Left hindlimb (tissue), 1 donor: ENCODE results near the gene PLEKHM3.
"Not testable (repeated sequence)": the region's sequence is repeated elsewhere in the genome, so short reads cannot be mapped to it uniquely, and the experiment has no call there.

Source experiments
- DNase-seq: peaks from one replicate; pipeline ENCODE4 v3.0.0-alpha.2; 2018

Gene PLEKHM3

DNA sequence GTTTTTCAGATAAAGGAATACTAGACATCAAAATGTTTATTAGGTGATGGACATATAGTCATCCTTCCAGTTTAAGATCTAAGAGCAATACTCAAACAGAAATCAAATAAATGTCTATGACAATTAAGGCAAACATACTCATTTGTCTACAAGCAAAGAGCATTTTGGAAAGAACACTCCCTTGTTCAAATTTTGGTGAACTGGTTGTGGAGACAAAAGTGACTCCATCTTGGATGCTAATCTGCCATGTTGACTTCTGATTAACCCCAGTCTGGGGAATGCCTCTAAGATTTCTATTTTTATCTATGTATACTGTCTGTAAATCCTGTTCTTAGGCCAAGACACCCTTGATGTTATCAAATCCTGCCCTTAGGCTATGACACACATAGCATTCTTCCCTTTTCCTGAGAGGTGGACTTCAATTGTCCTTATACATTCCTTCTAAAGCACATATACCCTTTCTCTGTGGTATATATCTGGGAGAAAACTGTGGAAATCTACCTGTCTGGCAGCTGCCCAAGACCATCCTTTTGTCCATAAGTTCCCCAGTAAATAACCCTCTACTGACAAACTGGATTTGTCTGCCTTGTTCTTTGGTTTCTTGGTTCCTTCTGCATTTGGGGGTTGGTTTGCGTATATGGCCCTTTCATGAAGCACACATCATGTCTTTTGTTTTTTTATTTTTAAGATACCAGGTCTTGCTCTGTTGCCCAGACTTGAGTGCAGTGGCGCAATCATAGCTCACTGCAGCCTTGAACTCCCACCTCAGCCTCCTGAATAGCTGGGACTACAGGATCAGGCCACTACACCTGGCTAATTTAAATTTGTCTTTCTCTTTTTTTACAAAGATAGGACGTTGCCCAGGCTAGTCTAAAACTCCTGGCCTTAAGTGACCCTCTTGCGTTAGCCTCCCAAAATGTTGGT lies 12.5 kb upstream of the PLEKHM3 start:
- DNase-seq, result no peak

DNA sequence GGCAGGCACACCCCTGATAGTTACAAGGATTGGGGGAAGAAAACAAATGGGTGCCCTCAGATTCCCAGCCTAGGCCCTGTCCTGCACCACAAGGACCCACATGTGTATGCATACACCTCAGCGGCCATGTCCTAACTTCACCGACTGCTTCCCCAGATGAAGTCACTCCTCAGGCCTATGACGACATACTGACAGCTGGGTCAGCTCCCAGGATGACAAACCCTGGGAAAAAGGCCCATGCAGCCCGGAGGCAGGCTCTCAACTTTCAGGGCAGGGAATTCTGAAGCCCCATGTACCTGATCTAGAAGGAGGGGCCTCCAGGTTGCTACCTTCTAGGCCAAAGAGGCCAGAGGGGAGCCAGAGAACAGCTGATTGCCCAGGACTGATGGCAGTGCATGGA lies 11.0 kb upstream of the PLEKHM3 start:
- no peak for DNase-seq

DNA sequence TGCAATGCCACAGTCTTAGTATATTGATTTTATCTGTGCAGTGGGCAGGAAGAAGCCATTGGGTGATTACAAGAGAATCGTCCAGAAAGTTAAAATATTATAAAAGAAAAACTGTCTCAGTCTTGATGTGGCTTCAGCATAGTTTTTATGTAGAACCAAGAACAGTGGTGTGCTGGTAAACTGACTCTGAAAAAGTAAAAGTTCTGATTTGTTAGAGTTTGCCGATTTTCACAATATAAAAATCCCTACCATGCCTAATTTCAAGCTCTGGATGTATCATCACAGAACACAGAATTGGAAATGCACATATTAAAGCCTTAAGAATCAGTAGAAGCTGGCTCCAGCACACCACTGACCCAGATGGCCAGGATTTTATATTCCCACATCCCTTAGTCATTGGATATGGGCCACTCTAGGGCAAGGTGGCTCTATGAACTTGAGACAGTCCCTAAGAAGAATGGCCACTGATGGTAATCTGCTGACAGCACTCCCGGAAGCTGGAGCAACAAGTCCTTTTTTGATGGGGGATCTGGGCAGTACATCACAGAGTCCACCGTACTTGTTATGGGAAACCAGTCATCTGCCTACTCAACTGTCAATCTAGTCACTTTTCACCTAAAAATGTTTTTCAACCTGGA lies 9.3 kb upstream of the PLEKHM3 start:
- no peak for DNase-seq

DNA sequence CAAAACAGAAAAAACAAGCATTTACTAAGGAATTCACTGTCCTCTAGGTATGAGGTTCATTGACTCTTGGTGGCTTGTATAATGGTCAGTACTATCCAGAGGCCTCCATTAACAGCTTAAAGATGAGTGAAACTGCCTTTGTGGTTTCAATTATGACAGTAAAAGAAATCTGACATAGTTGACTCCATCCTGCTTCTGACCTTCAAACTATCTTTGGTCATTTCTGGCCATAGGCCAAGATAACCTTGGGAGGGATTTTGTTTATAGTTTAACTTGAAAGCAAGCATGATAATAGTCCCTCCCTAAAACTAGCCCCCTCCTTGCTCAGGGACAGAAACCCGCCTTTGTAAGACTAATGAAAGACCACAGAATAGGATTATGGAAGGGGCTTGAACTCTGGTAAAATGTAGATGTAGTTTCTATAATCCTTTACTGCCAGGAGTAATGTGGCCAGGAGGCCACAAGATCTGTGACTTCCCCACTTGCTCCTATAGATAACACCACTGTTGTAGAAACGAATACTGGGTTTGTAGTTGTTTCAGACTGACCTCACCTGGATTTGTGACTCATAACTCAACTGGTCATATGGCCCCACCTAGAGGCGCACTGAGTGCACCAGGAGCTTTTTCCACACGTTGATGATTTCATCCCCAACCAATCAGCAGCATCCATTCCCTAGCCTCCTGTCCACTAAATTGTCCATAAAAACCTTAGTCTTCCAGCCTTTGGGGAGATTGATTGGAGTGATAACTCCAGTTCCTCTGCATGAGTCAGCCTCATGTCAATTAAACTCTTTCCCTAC lies 8.6 kb upstream of the PLEKHM3 start:
- no peak for DNase-seq

DNA sequence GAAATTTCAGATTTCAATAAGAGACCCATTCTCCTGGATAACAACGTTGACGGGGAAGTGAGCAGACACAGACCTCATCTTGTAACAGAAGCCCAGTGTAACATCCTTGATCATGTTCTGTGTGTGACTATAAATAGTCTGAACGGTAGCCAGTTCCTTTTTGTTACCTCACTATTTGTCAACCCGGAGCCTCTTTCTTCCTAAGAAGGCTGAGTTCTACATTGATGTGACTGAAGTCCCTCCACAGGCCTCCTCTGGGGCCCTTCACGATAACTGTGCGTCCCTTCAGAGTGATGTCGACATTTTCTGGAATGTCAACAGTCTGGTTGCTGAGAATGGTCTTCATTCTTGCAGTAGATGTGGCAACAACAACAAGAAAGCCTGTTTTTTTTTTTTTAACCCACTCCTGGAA lies 6.3 kb upstream of the PLEKHM3 start:
- DNase-seq, result no peak

DNA sequence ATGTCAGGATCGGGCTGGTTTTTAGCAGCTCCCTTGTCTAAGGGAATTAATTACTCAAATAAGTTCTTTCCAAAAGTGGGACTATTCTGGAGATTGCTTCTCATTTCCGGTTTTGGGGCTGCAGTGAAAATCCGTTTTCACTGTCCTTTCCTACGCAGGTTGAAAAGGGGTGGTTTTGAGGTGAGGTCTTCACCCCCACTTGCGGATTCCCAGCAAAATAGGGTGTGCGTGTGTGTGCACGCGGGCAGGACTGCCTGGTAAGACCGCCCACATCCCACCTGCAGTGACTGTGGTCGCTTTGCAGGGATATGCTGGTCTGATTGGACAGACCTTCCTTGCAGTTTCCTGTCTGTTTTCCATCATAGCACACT lies 472 bp upstream of the PLEKHM3 start:
- no peak for DNase-seq

DNA sequence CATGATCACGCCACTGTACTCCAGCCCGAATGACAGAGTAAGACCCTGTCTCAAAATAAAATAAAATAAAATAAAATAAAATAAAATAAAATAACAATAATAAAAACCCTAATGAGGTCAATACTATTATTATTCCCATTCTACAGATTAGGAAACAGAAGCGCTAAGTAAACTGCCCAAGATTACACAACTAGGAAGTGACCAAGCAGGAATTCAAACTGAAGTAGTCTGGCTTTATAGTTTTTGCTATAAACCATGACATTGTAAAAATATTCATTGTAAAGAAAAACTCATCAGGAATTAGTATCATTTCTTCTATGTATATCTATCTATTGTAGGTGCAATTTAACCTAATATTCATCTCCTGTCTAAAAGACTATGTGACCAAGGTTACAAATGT lies 1.2 kb downstream of the PLEKHM3 start:
- no peak for DNase-seq

DNA sequence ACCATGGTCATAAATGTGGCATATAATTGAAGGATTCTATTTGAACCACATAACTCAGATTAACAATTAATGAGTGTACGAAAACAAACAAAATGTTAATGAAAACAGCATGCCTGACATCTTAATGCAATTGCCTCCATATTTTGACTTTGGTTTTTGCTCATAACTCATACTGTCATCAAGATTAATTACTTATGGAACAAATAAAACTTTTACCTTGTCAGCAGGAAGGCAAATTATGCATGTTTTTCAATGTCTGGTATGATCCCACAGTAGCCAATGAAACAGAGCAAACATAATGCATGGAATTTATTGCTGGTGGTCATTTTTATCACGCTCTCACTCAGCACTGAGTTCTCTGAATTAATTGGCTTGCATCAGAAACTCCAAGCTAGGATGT lies 5.1 kb downstream of the PLEKHM3 start:
- no peak for DNase-seq

DNA sequence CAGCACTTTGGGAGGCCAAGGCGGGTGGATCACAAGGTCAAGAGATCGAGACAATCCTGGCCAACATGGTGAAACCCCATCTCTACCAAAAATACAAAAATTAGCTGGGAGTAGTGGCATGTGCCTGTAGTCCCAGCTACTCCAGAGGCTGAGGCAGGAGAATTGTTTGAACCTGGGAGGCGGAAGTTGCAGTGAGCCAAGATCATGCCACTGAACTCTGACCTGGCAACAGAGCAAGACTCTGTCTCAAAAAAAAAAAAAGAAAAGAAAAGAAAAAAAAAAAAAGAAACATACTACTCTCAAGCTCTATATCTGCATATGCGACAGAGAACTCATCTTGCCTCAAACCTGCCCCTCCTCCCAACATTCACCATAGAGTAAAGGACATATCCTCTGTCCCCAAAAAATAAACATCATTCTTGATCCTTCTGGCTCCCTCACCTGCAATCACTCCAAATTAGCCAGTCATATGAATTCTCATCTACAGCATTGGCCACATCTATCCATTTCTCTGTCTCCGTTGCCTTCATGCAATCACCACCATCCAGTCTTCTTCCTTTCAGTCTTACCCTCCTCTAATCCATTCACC lies 7.1 kb downstream of the PLEKHM3 start:
- not testable (repeated sequence) for DNase-seq

DNA sequence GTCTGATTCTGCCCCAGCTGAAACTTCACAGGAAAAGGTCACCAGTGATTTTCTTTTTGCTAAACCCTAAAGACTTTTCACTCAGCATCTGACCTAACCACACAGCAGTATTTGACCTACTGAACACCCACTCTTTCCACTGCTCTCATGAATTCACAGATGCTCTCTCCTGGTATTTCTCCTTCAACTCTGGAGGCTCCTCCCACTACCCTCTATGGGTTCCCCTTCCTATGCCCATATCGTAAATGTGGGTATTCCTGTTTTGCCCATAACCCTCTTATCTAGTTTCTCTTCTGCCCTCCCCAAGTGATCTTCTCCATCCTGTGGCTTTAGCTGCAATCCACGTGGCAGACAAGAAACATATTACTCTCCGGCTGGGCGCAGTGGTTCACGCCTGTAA lies 7.6 kb downstream of the PLEKHM3 start:
- DNase-seq, result no peak

DNA sequence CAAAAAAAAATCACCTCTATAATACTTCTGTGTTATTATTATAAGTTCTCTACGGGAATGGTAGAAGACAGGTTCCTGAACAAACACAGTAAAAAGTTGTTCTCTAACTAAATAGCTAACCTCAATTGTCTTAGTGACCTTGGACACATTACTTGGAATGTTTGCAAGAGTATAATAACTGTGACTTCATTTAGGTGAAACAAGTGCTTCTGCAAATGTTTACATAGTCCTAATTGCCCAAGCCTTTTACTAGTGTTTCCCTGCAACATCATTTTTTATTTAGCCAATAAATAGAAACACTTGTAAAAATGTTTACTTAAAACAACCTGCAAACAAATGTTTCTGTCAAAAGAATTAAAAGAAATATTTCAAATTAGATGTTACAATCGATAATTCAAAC lies 9.9 kb downstream of the PLEKHM3 start:
- no peak for DNase-seq

DNA sequence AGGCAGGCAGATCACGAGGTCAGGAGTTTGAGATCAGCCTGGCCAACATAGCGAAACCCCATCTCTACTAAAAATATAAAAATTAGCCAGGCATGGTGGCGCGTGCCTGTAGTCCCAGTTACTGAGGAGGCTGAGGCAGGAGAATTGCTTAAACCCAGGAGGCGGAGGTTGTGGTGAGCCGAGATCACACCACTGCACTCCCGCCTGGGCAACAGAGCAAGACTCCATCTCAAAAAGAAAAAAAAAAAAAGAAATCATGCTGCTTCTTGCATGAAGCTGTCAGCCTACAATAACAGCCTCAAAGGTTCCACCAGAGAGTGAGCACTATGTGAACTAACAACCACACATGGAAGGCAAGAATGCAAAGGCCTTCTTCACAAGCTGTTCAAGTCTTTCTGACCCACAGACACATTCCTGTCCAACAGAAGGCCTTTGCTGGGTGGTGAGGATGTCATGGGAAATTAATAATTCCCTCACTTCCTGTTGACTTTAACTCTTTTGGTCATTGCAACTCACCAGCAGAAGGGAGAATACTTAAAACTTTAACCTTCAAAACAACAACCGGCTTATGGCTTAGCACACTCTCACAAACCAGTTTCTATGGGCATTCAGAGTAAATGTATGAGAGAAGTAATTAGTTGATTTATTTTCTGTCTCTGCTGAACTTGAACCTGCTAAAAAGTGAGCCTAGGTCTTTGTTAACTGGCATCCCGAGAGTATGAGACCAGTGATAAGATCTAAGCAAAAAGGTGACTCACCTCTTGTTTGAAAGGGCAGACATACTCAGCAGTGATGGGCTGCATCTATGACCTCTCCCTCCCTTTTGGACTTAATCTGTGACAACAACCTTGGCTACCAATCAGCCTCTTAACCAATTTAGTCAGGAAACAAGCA lies 11.8 kb downstream of the PLEKHM3 start:
- no peak for DNase-seq

DNA sequence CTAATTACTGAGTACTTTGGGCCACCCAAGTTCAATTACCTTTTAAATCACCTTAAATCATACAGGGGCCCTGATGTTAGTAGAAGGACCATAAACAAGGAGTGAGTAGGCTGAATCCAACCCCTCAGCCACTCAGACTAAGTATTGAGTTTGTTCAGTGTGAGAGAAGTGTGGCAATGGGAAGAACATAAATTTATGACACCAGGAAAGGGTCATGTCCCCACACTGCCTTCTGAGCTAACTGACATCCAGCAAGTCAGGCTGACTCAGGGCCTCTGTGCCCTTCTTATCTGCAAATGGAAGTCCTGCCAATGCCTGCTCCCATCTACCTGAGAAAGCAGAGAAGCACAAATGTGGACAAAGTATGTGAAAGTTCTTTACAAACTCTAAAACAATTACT lies 12.9 kb downstream of the PLEKHM3 start:
- no peak for DNase-seq

DNA sequence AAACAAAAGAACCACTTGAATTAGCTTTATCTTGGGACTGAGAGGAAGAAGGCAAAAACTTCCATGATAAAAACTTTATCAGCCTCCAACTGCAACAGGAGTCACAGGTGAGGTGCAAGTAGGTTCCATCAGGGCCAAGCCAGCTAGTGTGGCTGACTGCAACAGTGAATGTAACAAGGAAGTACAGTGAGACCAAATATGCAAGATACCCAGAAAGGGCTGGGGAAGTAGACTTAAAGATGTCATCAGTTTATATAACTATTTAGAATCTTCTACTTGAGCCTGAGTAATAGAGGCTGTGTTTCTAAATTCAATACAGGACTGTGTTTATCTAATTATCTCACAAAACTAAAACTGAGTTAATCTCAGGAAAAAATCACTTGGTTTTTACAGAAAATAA lies 14.8 kb downstream of the PLEKHM3 start:
- no peak for DNase-seq

DNA sequence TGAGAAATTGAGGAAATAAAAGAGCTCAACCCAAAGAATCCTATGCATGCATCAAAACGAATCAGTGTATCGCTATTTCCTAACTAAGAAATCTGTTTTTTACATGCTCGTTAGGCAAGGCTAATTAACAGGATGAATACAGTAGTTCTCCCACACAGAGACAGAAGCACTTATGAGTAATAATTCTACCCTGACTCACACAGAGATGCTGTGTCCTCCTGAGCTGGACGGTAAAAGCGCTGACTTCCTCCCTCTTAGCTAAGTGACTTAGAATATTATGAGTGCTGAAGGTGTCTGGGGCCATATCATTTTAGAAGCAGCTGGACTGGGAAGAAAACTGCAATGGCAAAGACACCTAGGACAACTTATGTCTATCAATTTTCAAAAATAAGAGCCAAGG lies 18.5 kb downstream of the PLEKHM3 start:
- DNase-seq, result no peak

DNA sequence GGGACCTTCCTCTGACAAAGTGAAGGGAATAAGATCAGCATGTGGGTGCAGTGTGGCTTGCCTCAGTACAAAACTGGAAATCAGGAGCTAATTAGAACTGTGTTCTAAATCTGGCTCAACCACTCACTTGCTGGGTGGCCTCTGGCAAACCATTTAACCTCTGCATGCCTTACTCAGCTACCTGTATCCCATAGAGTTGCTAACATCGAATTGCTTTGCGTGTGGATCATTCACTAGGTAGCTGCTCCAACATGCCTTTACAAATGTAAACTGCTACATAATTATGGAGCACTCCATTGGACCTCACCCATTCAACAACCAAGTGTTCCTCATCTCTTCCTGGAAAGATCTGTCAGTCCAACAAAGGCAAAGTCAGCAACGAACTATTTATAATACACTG lies 19.0 kb downstream of the PLEKHM3 start:
- DNase-seq, result no peak

DNA sequence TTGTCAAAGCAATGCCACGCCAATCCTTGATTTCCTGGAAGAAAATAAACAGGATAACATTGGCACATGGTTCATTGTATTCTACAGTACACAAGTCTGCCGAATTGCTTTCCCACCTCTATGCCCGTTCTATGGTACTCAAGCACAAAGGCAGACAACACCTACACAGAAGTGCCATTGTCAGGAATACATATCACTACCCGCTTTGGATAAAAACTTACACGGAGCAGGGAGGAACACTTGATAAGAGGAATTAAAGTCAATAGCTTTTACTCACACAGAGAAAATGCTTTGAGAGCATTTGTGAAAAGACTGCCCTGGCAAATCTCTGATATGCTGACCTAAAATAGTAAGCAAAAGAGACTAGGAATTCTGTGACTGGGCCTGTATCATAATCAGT lies 23.4 kb downstream of the PLEKHM3 start:
- no peak for DNase-seq

DNA sequence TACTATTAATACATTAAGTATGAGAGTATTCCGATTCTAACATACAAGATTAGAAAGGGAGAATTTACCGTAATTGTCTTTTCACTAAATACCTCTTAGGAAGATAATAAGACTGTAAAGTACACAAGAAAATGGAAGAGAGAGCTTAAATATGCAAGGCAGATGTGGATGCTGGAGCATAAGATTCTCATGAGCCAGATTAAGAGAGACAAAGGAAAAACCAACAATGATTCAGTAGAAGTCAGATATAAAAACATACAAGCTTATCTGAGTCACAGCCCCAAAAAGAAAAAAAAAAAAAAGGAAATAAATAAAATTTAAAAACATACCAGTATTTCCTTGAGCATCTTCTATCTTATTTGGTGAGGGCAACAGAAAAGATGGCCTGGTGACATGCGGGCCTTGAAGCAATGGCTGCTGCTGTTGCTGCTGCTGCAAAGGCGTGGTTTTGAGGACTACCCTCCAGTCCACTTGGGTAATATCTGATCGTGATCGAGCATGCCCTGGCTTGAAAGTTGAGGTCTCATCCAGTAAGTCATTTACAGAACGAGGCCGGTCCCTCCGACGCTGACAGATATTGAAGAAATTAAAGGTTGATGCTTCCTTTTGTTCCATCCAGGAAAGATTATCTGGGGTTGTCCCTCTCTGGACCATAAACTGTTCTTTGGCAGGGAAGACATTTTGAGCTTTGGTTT lies 24.5 kb downstream of the PLEKHM3 start:
- no peak for DNase-seq

DNA sequence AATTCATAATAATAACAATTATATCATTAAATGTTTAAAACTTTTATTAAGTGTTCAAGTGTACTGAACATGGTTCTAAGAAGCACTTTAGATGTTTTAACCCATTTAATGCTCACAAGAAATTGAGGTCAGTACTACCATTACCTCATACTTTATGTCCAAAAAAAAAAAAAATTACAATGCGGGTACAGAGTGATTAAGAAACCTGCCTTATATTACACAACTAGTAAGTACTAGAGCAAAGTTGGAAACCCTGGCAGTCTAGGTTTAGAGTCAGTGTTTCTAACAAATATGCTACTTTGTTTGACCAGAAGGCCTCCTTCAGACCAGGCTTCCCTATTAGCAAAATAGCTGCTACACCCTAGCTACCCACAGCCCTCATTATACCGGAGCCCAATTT lies 28.5 kb downstream of the PLEKHM3 start:
- DNase-seq, result no peak

DNA sequence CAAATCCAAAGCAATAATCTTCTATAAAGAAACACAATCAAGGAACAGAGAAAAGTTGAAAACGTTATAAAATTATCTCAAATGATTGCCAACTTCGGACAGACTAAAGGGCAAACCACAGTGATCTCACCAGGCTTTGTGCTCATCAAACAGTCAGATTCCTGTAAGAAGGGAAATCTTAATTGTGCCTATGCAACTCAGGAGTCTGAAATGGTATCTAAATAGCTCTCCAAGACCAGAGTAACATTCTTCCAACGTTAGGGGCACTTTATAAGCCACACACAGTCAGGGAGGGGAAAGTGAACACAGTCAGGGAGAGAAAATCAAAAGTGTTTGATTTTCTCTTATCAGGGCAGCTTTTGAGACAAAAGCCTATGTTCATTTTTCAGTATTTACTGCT lies 29.4 kb downstream of the PLEKHM3 start:
- no peak for DNase-seq

DNA sequence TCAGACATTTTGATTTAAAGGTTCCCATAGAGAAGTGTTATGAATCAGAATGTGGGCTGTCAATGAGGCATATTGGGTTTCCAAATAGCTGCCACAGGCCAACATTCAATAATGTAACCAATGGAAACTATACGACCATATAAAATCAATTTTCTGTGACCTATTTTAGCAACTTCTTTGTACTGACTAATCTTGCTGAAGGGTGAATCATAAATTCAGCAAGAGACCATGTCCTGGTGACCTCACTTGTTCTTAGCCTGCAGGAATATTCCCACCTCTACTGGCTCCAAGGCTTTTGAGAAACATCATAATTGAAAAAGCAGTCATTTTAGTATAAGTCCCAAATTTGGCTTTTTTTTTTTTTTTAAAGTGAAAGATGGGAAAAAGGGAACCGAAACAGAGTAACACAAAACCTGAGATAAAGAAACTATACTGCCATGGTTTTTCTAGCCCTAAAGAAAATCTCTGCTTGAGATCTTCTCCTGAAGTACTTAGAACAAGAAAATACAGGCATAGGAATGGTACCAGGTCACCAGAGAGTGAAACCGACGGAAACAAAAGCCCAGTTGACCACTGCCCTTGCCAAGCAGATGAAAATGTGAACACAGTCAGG lies 32.1 kb downstream of the PLEKHM3 start:
- DNase-seq, result no peak
